Chondrocyte (in vitro differentiated cells): ENCODE measurements around the gene SLC6A6. TPM values are rescaled to one million over a fixed set of nuclear protein-coding genes. Genes with fewer than 3 reads are reported as not detected.
A peak's percentile ranks its signal among the peaks of the same experiment; 100 is the strongest.
"Not testable (repeated sequence)": the region's sequence is repeated elsewhere in the genome, so short reads cannot be mapped to it uniquely, and the experiment has no call there.

Source experiments
- DNase-seq: peaks from one replicate; pipeline ENCODE4 v3.0.0; 2021; ENCODE audit warnings: mixed read lengths, low spot score
- H3K27ac Mint-ChIP-seq: one replicate; pipeline ENCODE4 v1.8.0; 2021; ENCODE audit warnings: mild to moderate bottlenecking, moderate library complexity, mixed read lengths; ENCODE audit not compliant: unreplicated experiment
- H3K27me3 Mint-ChIP-seq: 2 replicates; pipeline ENCODE4 v1.8.0; 2021; ENCODE audit warnings: low read depth, mixed read lengths
- H3K36me3 Mint-ChIP-seq: 2 replicates; pipeline ENCODE4 v1.8.0; 2021; ENCODE audit warnings: low read depth, mixed read lengths
- H3K4me1 Mint-ChIP-seq: 2 replicates; pipeline ENCODE4 v1.8.0; 2021; ENCODE audit warnings: low read depth, mild to moderate bottlenecking, mixed read lengths
- H3K4me3 Mint-ChIP-seq: one replicate; pipeline ENCODE4 v1.8.0; 2021; ENCODE audit warnings: mild to moderate bottlenecking, moderate library complexity, mixed read lengths; ENCODE audit not compliant: unreplicated experiment
- H3K9me3 Mint-ChIP-seq: 2 replicates; pipeline ENCODE4 v1.8.0; 2021; ENCODE audit warnings: low read depth, mixed read lengths
- CTCF ChIP-seq: fragments of 200-600 bp; sonication (generic); IDR thresholded peaks from 2 replicates; pipeline ENCODE4 v1.5.0; 2021; ENCODE audit warnings: antibody characterized with exemption, mild to moderate bottlenecking, moderate library complexity
- total RNA-seq: library from RNA; stranded (reverse); gene quantifications from 3 replicates; pipeline ENCODE4 v1.2.1, GENCODE V29; 2021

Gene SLC6A6
- total RNA-seq, 1 donor from 2014 or later, result 46.0 TPM

- Mint-ChIP-seq H3K27ac (no peak overlapping the region), H3K36me3 (peaks cover 2% of the 10 kb centered on the region), H3K9me3 (no peaks in the 10 kb centered on the region), H3K4me1 (peaks cover 55% of the 10 kb centered on the region), H3K27me3 (no peaks in the 10 kb centered on the region), H3K4me3 (peak overlapping the region; percentile 58)
- DNase-seq, result no peak
- no peak for TF ChIP-seq CTCF
These were observed 3.2 kb downstream of the SLC6A6 start for GRCh38 chr3:14405360-14406238.

GRCh38 chr3:14406336-14406735 is 3.9 kb downstream of the SLC6A6 start:
- H3K4me3 Mint-ChIP-seq, result peak overlapping the region; percentile 8
- no peaks in the 10 kb centered on the region for H3K27me3 Mint-ChIP-seq
- no peak overlapping the region for H3K27ac Mint-ChIP-seq
- no peaks in the 10 kb centered on the region for H3K9me3 Mint-ChIP-seq
- TF ChIP-seq CTCF, result no peak
- H3K4me1 Mint-ChIP-seq, result peaks cover 63% of the 10 kb centered on the region
- DNase-seq, result no peak
- peaks cover 2% of the 10 kb centered on the region for H3K36me3 Mint-ChIP-seq

GRCh38 chr3:14406766-14407165 is 4.4 kb downstream of the SLC6A6 start:
- Mint-ChIP-seq H3K27ac (no peak overlapping the region), H3K4me3 (no peak overlapping the region), H3K4me1 (peaks cover 65% of the 10 kb centered on the region), H3K36me3 (peaks cover 2% of the 10 kb centered on the region), H3K9me3 (no peaks in the 10 kb centered on the region), H3K27me3 (no peaks in the 10 kb centered on the region)
- TF ChIP-seq CTCF, result no peak
- DNase-seq, result no peak

GRCh38 chr3:14407203-14407602 is 4.8 kb downstream of the SLC6A6 start:
- Mint-ChIP-seq H3K36me3 (peaks cover 2% of the 10 kb centered on the region), H3K27ac (no peak overlapping the region), H3K27me3 (no peaks in the 10 kb centered on the region), H3K4me1 (peaks cover 65% of the 10 kb centered on the region), H3K9me3 (no peaks in the 10 kb centered on the region), H3K4me3 (no peak overlapping the region)
- no peak for TF ChIP-seq CTCF
- no peak for DNase-seq

- H3K27me3 Mint-ChIP-seq, H3K36me3 Mint-ChIP-seq, H3K4me3 Mint-ChIP-seq, H3K9me3 Mint-ChIP-seq, H3K27ac Mint-ChIP-seq, DNase-seq: not testable (repeated sequence)
- H3K4me1 Mint-ChIP-seq, result peaks cover 73% of the 10 kb centered on the region
These were observed 7.3 kb downstream of the SLC6A6 start for GRCh38 chr3:14409779-14410063.

- TF ChIP-seq CTCF, result no peak
- H3K27me3 Mint-ChIP-seq, result no peaks in the 10 kb centered on the region
- H3K9me3 Mint-ChIP-seq, result no peaks in the 10 kb centered on the region
- H3K36me3 Mint-ChIP-seq, result peaks cover 2% of the 10 kb centered on the region
- peak overlapping the region; percentile 78 for H3K27ac Mint-ChIP-seq
- H3K4me1 Mint-ChIP-seq, result peaks cover 73% of the 10 kb centered on the region
- no peak overlapping the region for H3K4me3 Mint-ChIP-seq
- DNase-seq, result no peak
These were observed 7.7 kb downstream of the SLC6A6 start for GRCh38 chr3:14410106-14410502.
